NB4 (cell line): ENCODE measurements around the gene ZNF746.
A peak's percentile ranks its signal among the peaks of the same experiment; 100 is the strongest.

Experiments used
- MYC ChIP-seq: IDR thresholded peaks from 2 replicates; pipeline ENCODE4 v1.6.1; 2011; ENCODE audit warnings: low read depth, low read length
- POLR2A ChIP-seq: IDR thresholded peaks from 2 replicates; pipeline ENCODE4 v1.6.1; 2011; ENCODE audit warnings: mild to moderate bottlenecking; ENCODE audit not compliant: insufficient read length; ENCODE audit errors: extremely low read depth
- TF ChIP-seq, protein P1 (sequence below): IDR thresholded peaks from one replicate; pipeline ENCODE4 v1.5.1; 2012; ENCODE audit warnings: low read depth, low read length

- TF ChIP-seq, protein P1, sequence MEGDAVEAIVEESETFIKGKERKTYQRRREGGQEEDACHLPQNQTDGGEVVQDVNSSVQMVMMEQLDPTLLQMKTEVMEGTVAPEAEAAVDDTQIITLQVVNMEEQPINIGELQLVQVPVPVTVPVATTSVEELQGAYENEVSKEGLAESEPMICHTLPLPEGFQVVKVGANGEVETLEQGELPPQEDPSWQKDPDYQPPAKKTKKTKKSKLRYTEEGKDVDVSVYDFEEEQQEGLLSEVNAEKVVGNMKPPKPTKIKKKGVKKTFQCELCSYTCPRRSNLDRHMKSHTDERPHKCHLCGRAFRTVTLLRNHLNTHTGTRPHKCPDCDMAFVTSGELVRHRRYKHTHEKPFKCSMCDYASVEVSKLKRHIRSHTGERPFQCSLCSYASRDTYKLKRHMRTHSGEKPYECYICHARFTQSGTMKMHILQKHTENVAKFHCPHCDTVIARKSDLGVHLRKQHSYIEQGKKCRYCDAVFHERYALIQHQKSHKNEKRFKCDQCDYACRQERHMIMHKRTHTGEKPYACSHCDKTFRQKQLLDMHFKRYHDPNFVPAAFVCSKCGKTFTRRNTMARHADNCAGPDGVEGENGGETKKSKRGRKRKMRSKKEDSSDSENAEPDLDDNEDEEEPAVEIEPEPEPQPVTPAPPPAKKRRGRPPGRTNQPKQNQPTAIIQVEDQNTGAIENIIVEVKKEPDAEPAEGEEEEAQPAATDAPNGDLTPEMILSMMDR = peak; percentile 50
- TF ChIP-seq POLR2A (peak; percentile 40), MYC (0 out of 2 replicates have a peak, but pooled peaks have one; percentile 43)
Measured at GRCh38 chr7:149460493-149461277, 36.9 kb downstream of the ZNF746 start, which contains the start of gene ZNF777.
